MM.1S (cell line): Measurements from ENCODE around the gene CD300E.

ENCODE experiments used
- EZH2 ChIP-seq: fragments of 300-600 bp; sonication (generic); optimal IDR thresholded peaks from 2 replicates; pipeline ENCODE3; 2017; ENCODE audit warnings: low read depth, mild to moderate bottlenecking, antibody characterized with exemption, low read length, mixed read lengths
- TF ChIP-seq, protein P1 (sequence below): fragments of 300-600 bp; sonication (generic); IDR thresholded peaks from 2 replicates; pipeline ENCODE4 v1.5.1; 2016; ENCODE audit warnings: antibody characterized with exemption, low read length, mixed read lengths

DNA sequence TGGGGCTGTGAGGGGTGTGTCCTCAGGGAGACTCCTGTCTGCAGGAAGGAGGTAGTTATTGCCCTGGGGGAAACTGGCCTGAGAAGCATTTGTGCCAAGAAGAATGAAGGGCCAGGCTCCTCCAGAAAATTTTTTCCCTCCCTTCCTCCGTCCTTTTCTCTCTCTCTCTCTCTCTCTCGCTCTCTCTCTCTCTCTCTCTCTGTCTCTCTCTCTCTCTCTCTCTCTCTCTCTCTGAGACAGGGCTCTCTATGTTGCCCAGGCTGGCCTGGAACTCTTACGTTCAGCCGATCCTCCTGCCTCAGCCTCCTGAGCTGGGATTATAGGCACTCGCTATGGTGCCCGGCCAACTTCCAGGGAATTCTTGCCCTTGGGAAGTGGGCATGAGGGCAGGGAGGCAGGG is 11.5 kb downstream of the CD300E start:
- TF ChIP-seq, protein P1, sequence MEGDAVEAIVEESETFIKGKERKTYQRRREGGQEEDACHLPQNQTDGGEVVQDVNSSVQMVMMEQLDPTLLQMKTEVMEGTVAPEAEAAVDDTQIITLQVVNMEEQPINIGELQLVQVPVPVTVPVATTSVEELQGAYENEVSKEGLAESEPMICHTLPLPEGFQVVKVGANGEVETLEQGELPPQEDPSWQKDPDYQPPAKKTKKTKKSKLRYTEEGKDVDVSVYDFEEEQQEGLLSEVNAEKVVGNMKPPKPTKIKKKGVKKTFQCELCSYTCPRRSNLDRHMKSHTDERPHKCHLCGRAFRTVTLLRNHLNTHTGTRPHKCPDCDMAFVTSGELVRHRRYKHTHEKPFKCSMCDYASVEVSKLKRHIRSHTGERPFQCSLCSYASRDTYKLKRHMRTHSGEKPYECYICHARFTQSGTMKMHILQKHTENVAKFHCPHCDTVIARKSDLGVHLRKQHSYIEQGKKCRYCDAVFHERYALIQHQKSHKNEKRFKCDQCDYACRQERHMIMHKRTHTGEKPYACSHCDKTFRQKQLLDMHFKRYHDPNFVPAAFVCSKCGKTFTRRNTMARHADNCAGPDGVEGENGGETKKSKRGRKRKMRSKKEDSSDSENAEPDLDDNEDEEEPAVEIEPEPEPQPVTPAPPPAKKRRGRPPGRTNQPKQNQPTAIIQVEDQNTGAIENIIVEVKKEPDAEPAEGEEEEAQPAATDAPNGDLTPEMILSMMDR = no peak
- TF ChIP-seq EZH2 = no peak
